Measurements from ENCODE around the gene CUL3. TPM values are rescaled to one million over a fixed set of nuclear protein-coding genes. Genes with fewer than 3 reads are reported as not detected.
"Not testable (repeated sequence)": the region's sequence is repeated elsewhere in the genome, so short reads cannot be mapped to it uniquely, and the experiment has no call there.

Gene CUL3
- total RNA-seq, 2 donors from 2014 or later: 83.9 to 88.3 TPM

DNA sequence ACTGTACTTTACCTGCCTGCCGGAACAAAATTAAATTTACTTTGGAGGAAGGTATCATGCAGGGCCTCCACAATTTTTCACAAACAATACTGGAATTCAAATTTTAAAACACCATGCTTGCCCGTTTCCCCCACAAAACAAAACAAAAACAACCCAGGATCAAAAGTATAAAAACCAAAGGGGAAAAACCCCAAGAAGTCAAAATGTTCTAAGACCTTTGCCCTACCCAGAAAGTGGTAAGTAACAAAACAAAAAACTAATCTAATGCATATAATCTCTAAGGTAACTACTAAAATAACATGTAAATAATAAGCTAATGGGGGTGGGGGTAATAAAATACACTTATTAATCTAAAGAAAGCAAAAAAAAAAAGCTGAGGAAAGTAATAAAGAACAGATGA, 60.5 kb downstream of the CUL3 start:
- intact Hi-C loops (cut with DNase I): loop anchor here (10.0 kb wide), 1 partner anchor 50 kb away; no protein-coding TSS in a partner anchor
- H3K27ac ChIP-seq: no peak overlapping the region

DNA sequence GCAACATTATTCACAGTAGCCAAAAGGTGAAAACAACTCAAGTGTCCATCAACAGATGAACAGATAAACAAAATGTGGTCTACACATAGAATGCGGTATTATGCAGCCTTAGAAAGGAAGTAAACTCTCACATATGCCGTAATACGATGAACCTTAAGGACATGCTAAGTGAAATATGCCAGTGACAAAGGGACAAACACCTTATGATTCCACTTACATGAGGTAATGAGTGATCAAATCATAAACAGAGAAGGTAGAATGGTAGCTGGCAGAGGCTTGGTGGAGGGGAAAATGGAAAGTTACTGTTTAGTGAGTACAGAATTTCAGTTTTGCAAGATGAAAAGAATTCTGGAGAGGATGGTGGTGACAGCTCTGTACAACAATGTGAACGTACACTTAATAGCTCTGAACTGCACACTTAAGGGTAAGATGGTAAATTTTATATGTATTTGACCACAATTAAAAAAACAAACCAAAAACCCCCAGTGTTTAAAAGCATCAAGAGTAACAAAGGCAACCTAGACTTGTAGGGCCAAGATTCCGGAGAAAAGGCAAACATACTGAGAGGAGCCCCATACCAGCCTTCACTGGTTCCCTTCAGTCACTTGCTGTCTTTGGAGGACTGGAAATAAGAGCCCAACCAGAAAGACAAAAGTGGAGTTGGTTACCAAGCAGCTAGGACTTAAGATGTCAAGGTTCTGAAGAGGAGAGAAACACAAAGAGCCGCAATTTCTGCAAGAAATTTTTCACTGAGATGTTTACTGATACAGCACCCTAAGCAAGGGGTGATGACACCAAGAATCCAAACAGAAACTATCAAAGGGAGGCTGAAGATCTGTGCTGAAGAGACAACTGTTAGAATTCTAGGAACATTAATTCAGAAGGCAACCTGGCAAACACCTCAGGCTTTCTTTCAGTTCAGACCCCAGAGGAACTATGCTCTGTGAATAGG, 61.3 kb downstream of the CUL3 start:
- H3K4me1 ChIP-seq: peaks cover 4% of the 10 kb centered on the region

More for the DNA sequence above, 60.5 kb downstream of the CUL3 start:
- no peaks in the 10 kb centered on the region for H3K9me3 ChIP-seq
- H3K36me3 ChIP-seq: no peaks in the 10 kb centered on the region
- TF ChIP-seq CTCF (IDR thresholded peaks at IDR 0.05): no peak
- no peak overlapping the region for H3K9ac ChIP-seq (ENCODE audit: low read depth in 2 of 2, low read length in 2 of 2)
- H3K4me3 ChIP-seq: no peak overlapping the region
- no peaks in the 10 kb centered on the region for H3K27me3 ChIP-seq
- no peak for DNase-seq
- H3K4me1 ChIP-seq: peaks cover 4% of the 10 kb centered on the region

DNA sequence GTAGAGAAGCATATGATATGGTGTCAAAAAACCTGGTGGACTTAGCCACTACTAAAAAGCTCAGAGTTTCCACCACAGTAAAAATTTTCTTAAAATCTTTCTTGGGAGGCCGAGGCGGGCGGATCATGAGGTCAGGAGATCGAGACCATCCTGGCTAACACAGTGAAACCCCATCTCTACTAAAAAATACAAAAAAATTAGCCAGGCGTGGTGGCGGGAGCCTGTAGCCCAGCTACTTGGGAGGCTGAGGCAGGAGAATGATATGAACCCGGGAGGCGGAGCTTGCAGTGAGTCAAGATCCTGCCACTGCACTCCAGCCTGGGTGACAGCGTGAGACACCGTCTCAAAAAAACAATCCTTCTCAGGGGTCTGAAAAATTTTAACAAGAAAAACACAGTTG, 62.7 kb downstream of the CUL3 start:
- H3K4me3 ChIP-seq; DNase-seq; H3K9me3 ChIP-seq; H3K9ac ChIP-seq (ENCODE audit: low read depth in 2 of 2, low read length in 2 of 2); H3K27ac ChIP-seq; H3K27me3 ChIP-seq; H3K36me3 ChIP-seq; H3K4me1 ChIP-seq: not testable (repeated sequence)
- intact Hi-C loops (cut with DNase I): loop anchor here (10.0 kb wide), 1 partner anchor 52 kb away; no protein-coding TSS in a partner anchor

More for the DNA sequence above, 61.3 kb downstream of the CUL3 start:
- no peaks in the 10 kb centered on the region for H3K36me3 ChIP-seq
- no peak for TF ChIP-seq CTCF (IDR thresholded peaks at IDR 0.05)
- no peaks in the 10 kb centered on the region for H3K9me3 ChIP-seq
- peak overlapping the region in 1 of 2 donors; percentile 12 for H3K9ac ChIP-seq (ENCODE audit: low read depth in 2 of 2, low read length in 2 of 2)
- H3K27me3 ChIP-seq: no peaks in the 10 kb centered on the region
- no peak overlapping the region for H3K4me3 ChIP-seq
- DNase-seq: no peak
- H3K27ac ChIP-seq: no peak overlapping the region
- intact Hi-C loops (cut with DNase I): loop anchor here (10.0 kb wide), 1 partner anchor 51 kb away; no protein-coding TSS in a partner anchor

DNA sequence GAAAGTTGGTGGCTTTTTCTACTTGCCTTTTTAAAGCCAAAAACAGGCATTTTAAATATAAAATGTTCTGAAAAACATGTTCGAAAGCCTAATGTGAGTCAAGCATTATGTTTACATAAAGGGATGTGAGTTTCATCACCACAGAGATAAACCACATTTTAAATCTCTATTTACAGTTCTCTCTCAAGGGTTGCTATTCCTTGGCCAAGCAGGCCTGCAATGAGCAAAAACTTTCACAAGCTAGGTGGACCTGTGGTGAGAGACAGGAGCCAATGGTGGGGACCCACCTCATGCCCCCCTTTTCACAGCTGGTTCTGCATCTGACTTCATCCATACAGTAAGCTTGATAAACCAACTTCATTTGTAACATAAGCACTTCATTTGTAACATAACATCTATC, 65.1 kb downstream of the CUL3 start:
- Histone ChIP-seq H3K4me1 (no peaks in the 10 kb centered on the region), H3K27me3 (no peaks in the 10 kb centered on the region), H3K27ac (no peak overlapping the region), H3K4me3 (no peak overlapping the region), H3K9me3 (no peaks in the 10 kb centered on the region), H3K36me3 (no peaks in the 10 kb centered on the region), H3K9ac (ENCODE audit: low read depth in 2 of 2, low read length in 2 of 2) (no peak overlapping the region)
- DNase-seq: no peak
- intact Hi-C loops (cut with DNase I): loop anchor here (10.0 kb wide), 1 partner anchor 55 kb away; no protein-coding TSS in a partner anchor
- TF ChIP-seq CTCF (IDR thresholded peaks at IDR 0.05): no peak

DNA sequence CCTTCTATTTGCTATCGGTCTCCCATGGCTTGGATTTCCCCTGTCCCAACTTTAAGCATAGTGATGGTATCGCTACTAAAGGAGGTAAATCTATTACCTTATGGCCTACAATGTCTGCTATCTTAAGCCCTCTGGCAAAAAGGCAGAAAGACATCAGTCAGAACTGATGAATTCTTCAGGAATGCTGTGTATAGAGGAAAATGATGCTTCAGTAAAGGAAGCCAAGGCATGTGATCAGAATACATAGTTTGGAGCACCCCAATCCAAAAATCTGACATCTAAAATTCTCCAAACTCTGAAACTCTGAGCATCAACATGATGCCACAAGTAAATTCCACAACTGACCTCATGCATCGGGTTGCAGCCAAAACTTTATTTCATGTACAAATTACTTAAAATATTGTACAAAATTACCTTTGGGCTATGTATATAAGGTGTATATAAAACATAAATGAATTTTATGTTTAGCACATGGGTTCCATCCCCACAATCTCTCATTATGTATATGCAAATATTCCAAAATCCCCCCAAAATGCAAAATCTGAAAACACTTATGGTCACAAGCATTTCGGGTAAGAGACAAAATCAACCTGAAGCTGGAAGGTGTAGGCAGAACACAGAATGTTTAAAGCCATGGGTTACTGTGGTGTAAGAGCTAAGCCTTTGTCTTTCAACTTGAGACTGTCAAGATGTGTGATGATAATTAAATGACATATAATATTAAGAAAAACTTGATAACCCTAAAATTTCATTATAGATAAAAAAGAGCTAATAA, 66.2 kb downstream of the CUL3 start:
- H3K9ac ChIP-seq (ENCODE audit: low read depth in 2 of 2, low read length in 2 of 2): no peak overlapping the region
- DNase-seq: no peak
- H3K9me3 ChIP-seq: no peaks in the 10 kb centered on the region
- H3K27ac ChIP-seq: no peak overlapping the region
- intact Hi-C loops (cut with DNase I): no loop called here
- no peaks in the 10 kb centered on the region for H3K27me3 ChIP-seq
- no peaks in the 10 kb centered on the region for H3K36me3 ChIP-seq
- H3K4me1 ChIP-seq: no peaks in the 10 kb centered on the region
- no peak overlapping the region for H3K4me3 ChIP-seq
- no peak for TF ChIP-seq CTCF (IDR thresholded peaks at IDR 0.05)

Measured in colonic mucosa (tissue), 4 donors.